GM12878 (cell line): ENCODE data around the gene VPS39. TPM values are rescaled to one million over a fixed set of nuclear protein-coding genes. Genes with fewer than 3 reads are reported as not detected.

Source experiments
- ATAC-seq: fragments of 200-7000 bp; cut with Tn5 transposase; 3 replicates; pipeline ENCODE4 v1.9.1; 2020; ENCODE audit warnings: mild to moderate bottlenecking, moderate library complexity
- BruUV-seq: library from RNA; stranded (reverse); fragments of 400-500 nt; replicated peaks from 2 replicates; lab custom pipeline; 2021; lab: Mats Ljungman, UMichigan
- CTCF ChIA-PET: fragments of 300-600 bp; sonication (Branson Sonifier 250); formaldehyde crosslinking; extraction: SDS; loops from one replicate; lab custom pipeline; 2021; ENCODE audit warnings: inconsistent platforms; lab: Yijun Ruan, JAX
- POLR2A ChIA-PET: fragments of 350-600 bp; formaldehyde crosslinking; extraction: SDS; loops from one replicate; lab custom pipeline; 2021; ENCODE audit warnings: inconsistent platforms; lab: Charles Lee
- RAD21 ChIA-PET: fragments of 300-600 bp; sonication (Branson Sonifier 250); formaldehyde crosslinking; loops from one replicate; lab custom pipeline; 2023; ENCODE audit warnings: antibody characterized with exemption; ENCODE audit not compliant: unreplicated experiment; lab: Charles Lee
- SMC1A ChIA-PET: fragments of 300-600 bp; sonication (Branson Sonifier 250); formaldehyde crosslinking; loops from one replicate; lab custom pipeline; 2023; ENCODE audit not compliant: unreplicated experiment, uncharacterized antibody; lab: Charles Lee
- DNase-seq: peaks from one replicate; pipeline ENCODE4 v3.0.0-alpha.2; 2011; ENCODE audit warnings: low read depth, low spot score
- FAIRE-seq: peaks from 3 replicates; lab custom pipeline; 2011; peaks lifted over from hg19 to GRCh38; lab: Jason Lieb, UNC
- H2AFZ ChIP-seq: 2 replicates; pipeline ENCODE4 v1.6.0; 2011; ENCODE audit warnings: low read depth, low read length, control low read depth; ENCODE audit not compliant: control insufficient read depth
- H3K27ac ChIP-seq: 2 replicates; pipeline ENCODE4 v1.5.1; 2011; ENCODE audit warnings: control low read depth; ENCODE audit not compliant: control insufficient read depth, insufficient read depth
- H3K27me3 ChIP-seq, 2 experiments: replicated peaks in 1 of 2; 2 replicates each; pipeline versions ENCODE4 v1.6.0 to v1.6.1; 2011; ENCODE audit warnings: low read length in 1 of 2; ENCODE audit not compliant: control insufficient read depth in 2 of 2, insufficient read depth in 2 of 2
- H3K36me3 ChIP-seq, 2 experiments: 2 replicates each; pipeline ENCODE4 v1.5.1; 2011; ENCODE audit warnings: low read length in 1 of 2; ENCODE audit not compliant: control insufficient read depth in 2 of 2, insufficient read depth in 2 of 2
- H3K4me1 ChIP-seq: 2 replicates; pipeline ENCODE4 v1.6.1; 2011; ENCODE audit warnings: mild to moderate bottlenecking, low read length, moderate library complexity, mixed read lengths; ENCODE audit not compliant: control insufficient read depth, insufficient read depth
- H3K4me2 ChIP-seq: 2 replicates; pipeline ENCODE4 v1.6.0; 2011; ENCODE audit warnings: control low read depth; ENCODE audit not compliant: control insufficient read depth, insufficient read depth
- H3K4me3 ChIP-seq: fragments of 200-600 bp; sonication (generic); 2 replicates; pipeline ENCODE4 v1.5.1; 2016
- H3K79me2 ChIP-seq: 2 replicates; pipeline ENCODE4 v1.6.0; 2011; ENCODE audit warnings: low read length; ENCODE audit not compliant: control insufficient read depth, insufficient read depth
- H3K9ac ChIP-seq: 2 replicates; pipeline ENCODE4 v1.8.0; 2011; ENCODE audit warnings: low read length, control low read depth, mixed read lengths; ENCODE audit not compliant: control insufficient read depth, insufficient read depth
- H3K9me3 ChIP-seq: replicated peaks from 3 replicates; pipeline ENCODE4 v1.5.1; 2011; ENCODE audit warnings: mild to moderate bottlenecking, low read length; ENCODE audit not compliant: control insufficient read depth, insufficient read depth
- H4K20me1 ChIP-seq: 2 replicates; pipeline ENCODE4 v1.6.0; 2011; ENCODE audit not compliant: control insufficient read depth, insufficient read depth
- CBX5 ChIP-seq: sonication (generic); IDR thresholded peaks from 2 replicates; pipeline ENCODE4 v1.6.1; 2016; ENCODE audit warnings: low read depth, moderate library complexity, mild to moderate bottlenecking, inconsistent platforms
- CREM ChIP-seq: IDR thresholded peaks from 2 replicates; pipeline ENCODE4 v1.6.1; 2014; ENCODE audit warnings: antibody characterized with exemption, low read depth
- FOS ChIP-seq: IDR thresholded peaks from 3 replicates; pipeline ENCODE4 v1.6.1; 2011; ENCODE audit warnings: borderline replicate concordance; ENCODE audit not compliant: insufficient read length; ENCODE audit errors: extremely low read depth
- HDAC2 ChIP-seq: fragments of 200-600 bp; sonication (generic); IDR thresholded peaks from 2 replicates; pipeline ENCODE4 v1.6.1; 2017
- HDGF ChIP-seq: fragments of 450-650 bp; IDR thresholded peaks from 2 replicates; pipeline ENCODE4 v1.6.1; 2016; ENCODE audit warnings: antibody characterized with exemption
- KDM1A ChIP-seq: fragments of 200-600 bp; sonication (generic); IDR thresholded peaks from 2 replicates; pipeline ENCODE4 v1.6.1; 2016; ENCODE audit warnings: borderline replicate concordance
- LARP7 ChIP-seq: fragments of 450-650 bp; IDR thresholded peaks from 2 replicates; pipeline ENCODE4 v1.6.1; 2017; ENCODE audit warnings: mild to moderate bottlenecking
- POLR2A ChIP-seq: IDR thresholded peaks from 2 replicates; pipeline ENCODE4 v1.6.1; 2011; ENCODE audit warnings: low read depth, mild to moderate bottlenecking, low read length
- SIX5 ChIP-seq: IDR thresholded peaks from 2 replicates; pipeline ENCODE4 v1.6.1; 2011; ENCODE audit warnings: mild to moderate bottlenecking, low read depth, low read length, moderate library complexity; ENCODE audit not compliant: severe bottlenecking
- STAT3 ChIP-seq: IDR thresholded peaks from 2 replicates; pipeline ENCODE4 v1.6.1; 2011; ENCODE audit warnings: low read depth, low read length, improper control_type of control experiment
- YBX1 ChIP-seq: fragments of 450-650 bp; IDR thresholded peaks from 2 replicates; pipeline ENCODE4 v1.6.1; 2016; ENCODE audit warnings: antibody characterized with exemption
- ZNF24 ChIP-seq: fragments of 450-650 bp; IDR thresholded peaks from 2 replicates; pipeline ENCODE4 v1.6.1; 2017; ENCODE audit warnings: antibody characterized with exemption, mild to moderate bottlenecking
- WGBS: methylation state at CpG from one replicate; pipeline ENCODE4 v1.1.6; 2016; ENCODE audit warnings: low lambda C conversion rate; ENCODE audit not compliant: insufficient replicate concordance, insufficient coverage; ENCODE audit errors: missing lambda C conversion rate; 5-methylcytosine and 5-hydroxymethylcytosine counted together
- in situ Hi-C: fragments of 300-500 bp; cut with MboI; formaldehyde crosslinking; loops from 9 replicates; pipeline ENCODE4 v1.14.3; 2018; ENCODE audit warnings: mixed read lengths
- intact Hi-C: fragments of 100-400 bp; cut with micrococcal nuclease; formaldehyde crosslinking; loops from one replicate; pipeline ENCODE4 v1.14.2; 2022; ENCODE audit not compliant: unreplicated experiment
- polyA plus RNA-seq, 11 experiments: library from polyadenylated mRNA; depleted of rRNA in 4 of 11; unstranded in 6 of 11; stranded (reverse) in 5 of 11; fragments of >200 nt; fragmentation: Nextera tagmentation in 4 of 11; fragmentation: Illumina TruSeq in 1 of 11; extraction: Ambion mirVana in 4 of 11; extraction: Trizol in 1 of 11; gene quantifications; 1 replicate in 1 of 11; 2 replicates in 10 of 11; pipeline versions ENCODE4 v1.2.1 to v1.2.3, GENCODE V29; 2011 to 2016; ENCODE audit warnings: inconsistent platforms in 2 of 11, missing spikeins in 2 of 11, low read depth in 1 of 11
- total RNA-seq, 4 experiments: library from RNA; depleted of rRNA in 3 of 4; stranded (reverse); fragments of >200 nt in 3 of 4; fragmentation: Illumina TruSeq in 1 of 4; extraction: Trizol in 1 of 4; gene quantifications; 2 replicates each; pipeline versions ENCODE4 v1.2.1 to v1.2.3, GENCODE V29; 2013 to 2021
- TF ChIP-seq, protein P1 (sequence below): fragments of 450-650 bp; conservative IDR thresholded peaks from 2 replicates; pipeline ENCODE4 v1.6.1; 2017; ENCODE audit warnings: mild to moderate bottlenecking, moderate library complexity
- TF ChIP-seq, protein P2 (sequence below): IDR thresholded peaks from 2 replicates; pipeline ENCODE4 v1.6.1; 2011; ENCODE audit warnings: mild to moderate bottlenecking, low read depth, low read length, moderate library complexity; ENCODE audit not compliant: insufficient replicate concordance

VPS39 gene
- total and polyA plus RNA-seq, 10 of the 15 experiments (the other 5 are each of a cell fraction or from before 2014, with no cell fraction given), result 4.9 to 50.0 (median 36.2) TPM

DNA sequence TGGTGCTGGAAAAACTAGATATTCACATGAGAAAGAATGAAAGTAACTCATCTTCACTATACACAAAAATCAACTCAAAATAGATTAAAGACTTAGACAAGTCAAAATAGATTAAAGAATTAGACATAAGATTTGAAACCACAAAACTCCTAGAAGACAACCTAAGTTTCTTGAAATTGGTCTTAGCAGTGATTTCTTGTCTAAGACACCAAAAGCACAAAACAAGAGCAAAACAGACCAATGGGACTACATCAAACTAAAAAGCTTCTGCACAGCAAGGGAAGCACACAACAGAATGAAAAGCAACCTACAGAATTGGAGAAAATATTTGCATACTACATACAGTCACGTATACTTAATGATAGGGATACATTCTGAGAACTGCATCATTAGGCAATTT, 6.5 kb upstream of the VPS39 start:
- H3K27me3 ChIP-seq, result no peaks in the 10 kb centered on the region
- DNase-seq, result no peak
- TF ChIP-seq, protein P1, sequence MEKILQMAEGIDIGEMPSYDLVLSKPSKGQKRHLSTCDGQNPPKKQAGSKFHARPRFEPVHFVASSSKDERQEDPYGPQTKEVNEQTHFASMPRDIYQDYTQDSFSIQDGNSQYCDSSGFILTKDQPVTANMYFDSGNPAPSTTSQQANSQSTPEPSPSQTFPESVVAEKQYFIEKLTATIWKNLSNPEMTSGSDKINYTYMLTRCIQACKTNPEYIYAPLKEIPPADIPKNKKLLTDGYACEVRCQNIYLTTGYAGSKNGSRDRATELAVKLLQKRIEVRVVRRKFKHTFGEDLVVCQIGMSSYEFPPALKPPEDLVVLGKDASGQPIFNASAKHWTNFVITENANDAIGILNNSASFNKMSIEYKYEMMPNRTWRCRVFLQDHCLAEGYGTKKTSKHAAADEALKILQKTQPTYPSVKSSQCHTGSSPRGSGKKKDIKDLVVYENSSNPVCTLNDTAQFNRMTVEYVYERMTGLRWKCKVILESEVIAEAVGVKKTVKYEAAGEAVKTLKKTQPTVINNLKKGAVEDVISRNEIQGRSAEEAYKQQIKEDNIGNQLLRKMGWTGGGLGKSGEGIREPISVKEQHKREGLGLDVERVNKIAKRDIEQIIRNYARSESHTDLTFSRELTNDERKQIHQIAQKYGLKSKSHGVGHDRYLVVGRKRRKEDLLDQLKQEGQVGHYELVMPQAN, result no peak
- TF ChIP-seq FOS (no peak), CREM (no peak), HDAC2 (no peak), YBX1 (no peak), SIX5 (no peak), CBX5 (no peak), LARP7 (no peak), ZNF24 (no peak), POLR2A (no peak), KDM1A (no peak), STAT3 (no peak), HDGF (no peak)
- TF ChIP-seq, protein P2, sequence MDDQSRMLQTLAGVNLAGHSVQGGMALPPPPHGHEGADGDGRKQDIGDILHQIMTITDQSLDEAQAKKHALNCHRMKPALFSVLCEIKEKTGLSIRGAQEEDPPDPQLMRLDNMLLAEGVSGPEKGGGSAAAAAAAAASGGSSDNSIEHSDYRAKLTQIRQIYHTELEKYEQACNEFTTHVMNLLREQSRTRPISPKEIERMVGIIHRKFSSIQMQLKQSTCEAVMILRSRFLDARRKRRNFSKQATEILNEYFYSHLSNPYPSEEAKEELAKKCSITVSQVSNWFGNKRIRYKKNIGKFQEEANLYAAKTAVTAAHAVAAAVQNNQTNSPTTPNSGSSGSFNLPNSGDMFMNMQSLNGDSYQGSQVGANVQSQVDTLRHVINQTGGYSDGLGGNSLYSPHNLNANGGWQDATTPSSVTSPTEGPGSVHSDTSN, result no peak
- H3K27ac ChIP-seq, result no peak overlapping the region
- intact Hi-C loops (no loop called here), in situ Hi-C loops (no loop called here)
- POLR2A ChIA-PET, result no interaction called here
- H2AFZ ChIP-seq, result no peak overlapping the region
- no peaks in the 10 kb centered on the region for H3K79me2 ChIP-seq
- WGBS, result 91% methylated on average over 1 of the region's 1 CpG
- no peak overlapping the region for H3K4me3 ChIP-seq
- H3K4me1 ChIP-seq, result no peaks in the 10 kb centered on the region; the same call in 1 of the 2 replicates
- CTCF ChIA-PET, result no interaction called here
- SMC1A ChIA-PET, result no interaction called here
- RAD21 ChIA-PET, result no interaction called here
- H3K36me3 ChIP-seq, result peaks cover 3 to 14% of the 10 kb centered on the region in 2 experiments
- BruUV-seq, result no TSS peak
- no peak for ATAC-seq
- no peak overlapping the region for H3K4me2 ChIP-seq
- no peak overlapping the region for H3K9ac ChIP-seq
- no peaks in the 10 kb centered on the region for H3K9me3 ChIP-seq
- H4K20me1 ChIP-seq, result no peaks in the 10 kb centered on the region
- FAIRE-seq, result no peak
